Spinal cord (tissue), 10 donors: ENCODE measurements around the gene ITM2C. TPM values are rescaled to one million over a fixed set of nuclear protein-coding genes. Genes with fewer than 3 reads are reported as not detected.

ENCODE experiments used
- DNase-seq, 6 donors: peaks; one replicate each; pipeline versions ENCODE4 v3.0.0 to v3.0.0-alpha.2; 2013 to 2015; ENCODE audit warnings: low spot score in 6 of 6, low read depth in 4 of 6
- H3K27ac ChIP-seq: one replicate; pipeline ENCODE4 v1.5.1; 2013; ENCODE audit warnings: low read depth, low read length, control low read depth
- H3K27me3 ChIP-seq: one replicate; pipeline ENCODE4 v1.6.1; 2013; ENCODE audit warnings: low read length; ENCODE audit not compliant: control insufficient read depth, insufficient read depth
- H3K36me3 ChIP-seq: one replicate; pipeline ENCODE4 v1.6.1; 2013; ENCODE audit warnings: low read length; ENCODE audit not compliant: control insufficient read depth, insufficient read depth
- H3K4me1 ChIP-seq: one replicate; pipeline ENCODE4 v1.6.1; 2013; ENCODE audit warnings: low read length; ENCODE audit not compliant: control insufficient read depth, insufficient read depth
- H3K4me3 ChIP-seq: one replicate; pipeline ENCODE4 v1.5.1; 2013; ENCODE audit warnings: low read depth, low read length, control low read depth
- H3K9me3 ChIP-seq: one replicate; pipeline ENCODE4 v1.6.1; 2013; ENCODE audit warnings: low read length; ENCODE audit not compliant: control insufficient read depth, insufficient read depth
- WGBS: methylation state at CpG from one replicate; pipeline ENCODE4 v1.1.5; 2013; ENCODE audit warnings: missing lambda C conversion rate; ENCODE audit not compliant: insufficient coverage; 5-methylcytosine and 5-hydroxymethylcytosine counted together
- polyA plus RNA-seq, 2 donors: library from polyadenylated mRNA; unstranded; fragments of 120-200 nt; gene quantifications; one replicate each; pipeline ENCODE4 v1.2.1, GENCODE V29; 2013; ENCODE audit not compliant: insufficient read length in 2 of 2
- total RNA-seq, 2 donors: library from RNA; depleted of rRNA in 1 of 2; stranded (reverse); fragments of 120-200 nt in 1 of 2; fragments of >200 nt in 1 of 2; gene quantifications; one replicate each; pipeline versions ENCODE4 v1.2.3 to v1.2.4, GENCODE V29; 2013 to 2014
- donor health status: healthy.

ITM2C gene
- total and polyA plus RNA-seq, 4 donors: 270 to 657 (median 525) TPM

DNA sequence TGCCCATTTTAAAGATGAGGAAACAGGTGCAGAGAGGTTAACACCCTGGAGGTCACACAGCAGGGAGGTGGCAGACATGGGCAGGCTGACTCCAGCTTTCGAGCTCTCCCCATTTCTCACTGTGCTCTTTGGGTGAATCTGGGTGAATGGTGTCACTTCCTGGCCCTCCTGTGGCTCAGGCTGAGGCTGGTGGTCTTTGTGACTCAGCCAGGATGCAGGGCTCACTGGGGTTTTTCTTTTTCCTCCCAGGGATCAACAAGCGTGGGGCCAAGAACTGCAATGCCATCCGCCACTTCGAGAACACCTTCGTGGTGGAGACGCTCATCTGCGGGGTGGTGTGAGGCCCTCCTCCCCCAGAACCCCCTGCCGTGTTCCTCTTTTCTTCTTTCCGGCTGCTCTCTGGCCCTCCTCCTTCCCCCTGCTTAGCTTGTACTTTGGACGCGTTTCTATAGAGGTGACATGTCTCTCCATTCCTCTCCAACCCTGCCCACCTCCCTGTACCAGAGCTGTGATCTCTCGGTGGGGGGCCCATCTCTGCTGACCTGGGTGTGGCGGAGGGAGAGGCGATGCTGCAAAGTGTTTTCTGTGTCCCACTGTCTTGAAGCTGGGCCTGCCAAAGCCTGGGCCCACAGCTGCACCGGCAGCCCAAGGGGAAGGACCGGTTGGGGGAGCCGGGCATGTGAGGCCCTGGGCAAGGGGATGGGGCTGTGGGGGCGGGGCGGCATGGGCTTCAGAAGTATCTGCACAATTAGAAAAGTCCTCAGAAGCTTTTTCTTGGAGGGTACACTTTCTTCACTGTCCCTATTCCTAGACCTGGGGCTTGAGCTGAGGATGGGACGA is 13.2 kb downstream of the ITM2C start:
- Histone ChIP-seq H3K4me1 (peaks cover 11% of the 10 kb centered on the region), H3K27me3 (no peaks in the 10 kb centered on the region), H3K27ac (no peak overlapping the region), H3K36me3 (peaks cover 70% of the 10 kb centered on the region), H3K4me3 (no peak overlapping the region), H3K9me3 (no peaks in the 10 kb centered on the region)
- DNase-seq: no peak
- 56% methylated on average over 19 of the region's 20 CpGs for WGBS

DNA sequence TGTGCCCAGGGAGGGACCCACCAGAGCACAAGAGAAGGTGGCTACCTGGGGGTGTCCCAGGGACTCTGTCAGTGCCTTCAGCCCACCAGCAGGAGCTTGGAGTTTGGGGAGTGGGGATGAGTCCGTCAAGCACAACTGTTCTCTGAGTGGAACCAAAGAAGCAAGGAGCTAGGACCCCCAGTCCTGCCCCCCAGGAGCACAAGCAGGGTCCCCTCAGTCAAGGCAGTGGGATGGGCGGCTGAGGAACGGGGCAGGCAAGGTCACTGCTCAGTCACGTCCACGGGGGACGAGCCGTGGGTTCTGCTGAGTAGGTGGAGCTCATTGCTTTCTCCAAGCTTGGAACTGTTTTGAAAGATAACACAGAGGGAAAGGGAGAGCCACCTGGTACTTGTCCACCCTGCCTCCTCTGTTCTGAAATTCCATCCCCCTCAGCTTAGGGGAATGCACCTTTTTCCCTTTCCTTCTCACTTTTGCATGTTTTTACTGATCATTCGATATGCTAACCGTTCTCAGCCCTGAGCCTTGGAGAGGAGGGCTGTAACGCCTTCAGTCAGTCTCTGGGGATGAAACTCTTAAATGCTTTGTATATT is 14.0 kb downstream of the ITM2C start:
- H3K27ac ChIP-seq: no peak overlapping the region
- peaks cover 5% of the 10 kb centered on the region for H3K4me1 ChIP-seq
- H3K4me3 ChIP-seq: no peak overlapping the region
- H3K36me3 ChIP-seq: peaks cover 63% of the 10 kb centered on the region
- H3K27me3 ChIP-seq: no peaks in the 10 kb centered on the region
- H3K9me3 ChIP-seq: no peaks in the 10 kb centered on the region
- WGBS: 70% methylated on average over 7 of the region's 10 CpGs
- no peak for DNase-seq

DNA sequence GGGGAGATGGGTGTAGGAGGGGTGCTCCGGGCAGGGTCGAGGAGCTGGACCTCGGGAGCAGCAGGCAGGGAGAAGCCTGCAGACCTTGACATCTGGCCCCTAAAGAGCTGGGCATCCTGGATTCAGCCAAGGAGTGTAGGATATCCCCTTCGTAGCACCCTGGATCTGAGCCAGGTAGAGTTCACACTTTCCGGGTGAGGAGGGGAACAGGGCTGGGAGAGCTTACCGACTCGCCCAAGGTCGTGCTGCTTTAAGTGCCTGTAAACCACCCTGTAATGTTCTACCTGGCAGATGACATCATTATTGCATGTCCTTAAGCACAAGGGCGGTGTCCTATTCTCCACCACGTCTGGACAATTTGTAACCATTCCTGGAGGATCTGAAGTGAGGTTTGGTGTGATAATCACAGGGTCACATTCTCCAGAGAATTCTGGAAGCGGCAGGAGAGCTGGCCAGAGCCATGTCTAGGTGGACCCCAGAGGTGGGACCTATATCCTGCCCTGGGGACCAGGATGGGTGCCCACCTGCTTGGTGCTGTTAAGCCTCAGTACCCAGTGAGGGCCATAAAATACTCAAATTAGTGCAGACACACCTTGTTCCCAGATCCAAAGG is 14.6 kb downstream of the ITM2C start:
- 77% methylated on average over 11 of the region's 11 CpGs for WGBS
- no peak overlapping the region for H3K4me3 ChIP-seq
- no peaks in the 10 kb centered on the region for H3K27me3 ChIP-seq
- no peak overlapping the region for H3K27ac ChIP-seq
- peaks cover 56% of the 10 kb centered on the region for H3K36me3 ChIP-seq
- H3K9me3 ChIP-seq: no peaks in the 10 kb centered on the region
- no peak for DNase-seq
- peaks cover 5% of the 10 kb centered on the region for H3K4me1 ChIP-seq

GRCh38 chr2:230879891-230880290 is 15.1 kb downstream of the ITM2C start:
- Histone ChIP-seq H3K4me1 (peaks cover 5% of the 10 kb centered on the region), H3K27me3 (no peaks in the 10 kb centered on the region), H3K36me3 (peaks cover 51% of the 10 kb centered on the region), H3K4me3 (no peak overlapping the region), H3K9me3 (no peaks in the 10 kb centered on the region), H3K27ac (no peak overlapping the region)
- DNase-seq: no peak
- no CpG with 5 or more reads among the region's 9 CpGs for WGBS

GRCh38 chr2:230881840-230882239 is 17.1 kb downstream of the ITM2C start:
- peaks cover 19% of the 10 kb centered on the region for H3K4me1 ChIP-seq
- no peak for DNase-seq
- H3K4me3 ChIP-seq: no peak overlapping the region
- H3K27me3 ChIP-seq: no peaks in the 10 kb centered on the region
- no peak overlapping the region for H3K27ac ChIP-seq
- peaks cover 32% of the 10 kb centered on the region for H3K36me3 ChIP-seq
- WGBS: 84% methylated on average over 7 of the region's 7 CpGs
- no peaks in the 10 kb centered on the region for H3K9me3 ChIP-seq

DNA sequence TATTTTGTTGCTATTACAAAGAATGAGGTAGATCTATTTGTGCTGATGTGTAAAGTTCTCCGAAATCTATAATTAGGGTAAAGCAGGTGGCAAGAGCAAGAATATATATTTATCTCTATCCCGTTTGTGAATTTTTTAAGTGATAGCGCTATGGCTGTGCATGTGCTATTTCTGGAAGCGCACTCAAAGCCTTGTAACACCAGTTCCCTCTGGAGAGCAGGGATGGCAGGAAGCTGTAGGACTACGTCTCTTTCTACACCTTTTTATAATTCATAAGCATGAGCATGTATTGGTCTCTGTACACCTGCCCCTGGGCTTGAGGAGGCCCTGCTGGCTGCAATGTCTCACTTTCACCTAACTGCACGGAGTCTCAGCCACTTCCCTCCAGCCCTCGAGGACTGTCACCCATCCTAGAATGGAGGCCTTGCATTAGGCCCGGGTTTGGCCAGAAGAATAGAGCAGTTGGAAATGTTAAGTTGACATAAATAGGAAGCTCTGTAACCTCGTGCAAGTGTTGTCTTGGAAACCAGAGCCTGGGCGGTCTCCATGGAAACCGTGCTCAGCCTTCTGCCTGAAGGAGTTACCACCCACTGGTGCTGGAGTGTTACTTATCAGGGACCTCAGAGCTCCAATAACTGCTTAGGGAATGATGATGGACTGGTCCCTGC is 20.9 kb downstream of the ITM2C start:
- Histone ChIP-seq H3K27ac (peak overlapping the region; percentile 79), H3K27me3 (no peaks in the 10 kb centered on the region), H3K4me3 (no peak overlapping the region), H3K9me3 (no peaks in the 10 kb centered on the region), H3K36me3 (peaks cover 3% of the 10 kb centered on the region), H3K4me1 (peaks cover 23% of the 10 kb centered on the region)
- DNase-seq: peak in 3 of 6 donors; percentile 89 to 98 (median 98)
- WGBS: 9% methylated on average over 5 of the region's 11 CpGs

DNA sequence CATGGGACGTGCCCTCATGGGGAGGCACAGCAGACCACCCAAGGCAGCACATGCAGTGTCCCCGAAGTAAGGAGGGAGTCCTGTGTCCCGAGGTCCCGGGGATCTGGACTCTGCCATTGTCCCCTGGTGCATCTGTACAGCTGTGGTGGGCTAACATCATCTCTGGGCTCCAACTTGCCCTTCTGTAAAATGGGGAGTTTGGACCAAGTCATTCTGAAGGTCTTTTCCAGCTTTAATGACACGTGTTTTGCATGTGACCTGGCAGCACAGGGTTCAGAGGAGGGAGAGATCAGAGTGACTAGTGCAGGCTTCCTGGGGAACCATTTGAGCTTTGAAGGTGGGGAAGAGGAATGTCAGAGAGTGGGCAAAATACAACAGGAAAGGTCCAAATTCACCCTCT is 21.5 kb downstream of the ITM2C start:
- H3K27ac ChIP-seq: peak overlapping the region; percentile 79
- no peaks in the 10 kb centered on the region for H3K9me3 ChIP-seq
- no peak for DNase-seq
- no peak overlapping the region for H3K4me3 ChIP-seq
- peaks cover 29% of the 10 kb centered on the region for H3K4me1 ChIP-seq
- 22% methylated on average over 5 of the region's 5 CpGs for whole genome bisulfite sequencing
- H3K27me3 ChIP-seq: no peaks in the 10 kb centered on the region
- H3K36me3 ChIP-seq: peaks cover 2% of the 10 kb centered on the region

DNA sequence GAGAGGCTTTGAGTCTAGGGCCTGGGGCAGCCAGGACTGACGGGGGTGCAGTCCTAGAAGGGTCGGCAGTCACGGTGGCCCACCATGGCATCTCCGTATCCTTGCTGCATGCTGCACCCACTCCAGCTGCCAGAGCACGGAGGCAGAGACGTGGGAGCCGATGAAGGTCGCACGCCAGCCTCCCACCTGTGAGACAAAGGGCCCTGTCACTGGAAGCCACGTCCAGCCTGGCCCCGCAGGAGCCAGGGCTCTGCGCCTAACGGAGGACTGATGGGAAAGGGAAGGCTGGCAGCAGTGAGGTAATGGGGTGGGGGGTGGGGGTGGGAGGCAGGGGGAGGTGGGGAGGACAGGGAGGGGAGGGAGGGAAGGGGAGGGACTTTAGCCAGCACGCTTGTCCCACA is 21.9 kb downstream of the ITM2C start:
- Histone ChIP-seq H3K27ac (peak overlapping the region; percentile 79), H3K9me3 (no peaks in the 10 kb centered on the region), H3K36me3 (no peaks in the 10 kb centered on the region), H3K27me3 (no peaks in the 10 kb centered on the region), H3K4me1 (peaks cover 34% of the 10 kb centered on the region), H3K4me3 (no peak overlapping the region)
- WGBS: 15% methylated on average over 11 of the region's 14 CpGs
- peak in 2 of 6 donors; percentile 63 for DNase-seq

- WGBS: 49% methylated on average over 2 of the region's 7 CpGs
- H3K27ac ChIP-seq: no peak overlapping the region
- H3K27me3 ChIP-seq: no peaks in the 10 kb centered on the region
- H3K4me3 ChIP-seq: no peak overlapping the region
- peak in 1 of 6 donors; percentile 26 for DNase-seq
- H3K4me1 ChIP-seq: peaks cover 37% of the 10 kb centered on the region
- H3K36me3 ChIP-seq: no peaks in the 10 kb centered on the region
- no peaks in the 10 kb centered on the region for H3K9me3 ChIP-seq
Measured at GRCh38 chr2:230887342-230887741, 22.6 kb downstream of the ITM2C start.
